Cerebellar cortex (tissue), 1 donor: ENCODE data around the gene ASCC3.

ENCODE experiments used
- DNase-seq: peaks from one replicate; pipeline ENCODE4 v3.0.0-alpha.2; 2015; ENCODE audit warnings: low spot score

Gene ASCC3

GRCh38 chr6:100467129-100468015, 413.8 kb downstream of the ASCC3 start:
- no peak for DNase-seq

GRCh38 chr6:100466410-100467128, 414.6 kb downstream of the ASCC3 start:
- DNase-seq = no peak

GRCh38 chr6:100465701-100466409, 415.3 kb downstream of the ASCC3 start:
- no peak for DNase-seq

- peak; percentile 13 for DNase-seq
These were observed 416.0 kb downstream of the ASCC3 start, which contains the start of gene SIM1 for GRCh38 chr6:100464903-100465700. SIM1 (minus strand) TSS chr6:100464921; CDS start chr6:100463468, 1,453 bp downstream.

GRCh38 chr6:100464162-100464851, 416.8 kb downstream of the ASCC3 start:
- DNase-seq = no peak

GRCh38 chr6:100463630-100464161, 417.4 kb downstream of the ASCC3 start:
- no peak for DNase-seq

GRCh38 chr6:100462706-100463629, 418.2 kb downstream of the ASCC3 start:
- no peak for DNase-seq

GRCh38 chr6:100461917-100462705, 419.0 kb downstream of the ASCC3 start:
- DNase-seq = no peak

GRCh38 chr6:100461278-100461916, 419.7 kb downstream of the ASCC3 start:
- no peak for DNase-seq

GRCh38 chr6:100460650-100461204, 420.4 kb downstream of the ASCC3 start:
- no peak for DNase-seq

GRCh38 chr6:100459592-100460184, 421.4 kb downstream of the ASCC3 start:
- no peak for DNase-seq

- no peak for DNase-seq
These were observed 422.1 kb downstream of the ASCC3 start for GRCh38 chr6:100458841-100459591.
